Measurements from ENCODE around the gene ZNG1A. TPM values are rescaled to one million over a fixed set of nuclear protein-coding genes. Genes with fewer than 3 reads are reported as not detected.
"Not testable (repeated sequence)": the region's sequence is repeated elsewhere in the genome, so short reads cannot be mapped to it uniquely, and the experiment has no call there.

ZNG1A gene
- polyA plus RNA-seq, 3 donors, result 73.3 to 87.0 (median 74.2) TPM

GRCh38 chr9:100430-100829, 78.4 kb downstream of the ZNG1A start:
- not testable (repeated sequence) for DNase-seq (ENCODE audit: low read depth in 3 of 3, low spot score in 2 of 3)

- DNase-seq (ENCODE audit: low read depth in 3 of 3, low spot score in 2 of 3), result not testable (repeated sequence)
These were observed 79.0 kb downstream of the ZNG1A start for GRCh38 chr9:99867-100266.

GRCh38 chr9:98775-99174, 80.1 kb downstream of the ZNG1A start:
- not testable (repeated sequence) for DNase-seq (ENCODE audit: low read depth in 3 of 3, low spot score in 2 of 3)

- not testable (repeated sequence) for DNase-seq (ENCODE audit: low read depth in 3 of 3, low spot score in 2 of 3)
These were observed 83.9 kb downstream of the ZNG1A start for GRCh38 chr9:94992-95391.

- not testable (repeated sequence) for DNase-seq (ENCODE audit: low read depth in 3 of 3, low spot score in 2 of 3)
These were observed 84.5 kb downstream of the ZNG1A start for GRCh38 chr9:94323-94722.

GRCh38 chr9:93909-94308, 84.9 kb downstream of the ZNG1A start:
- DNase-seq (ENCODE audit: low read depth in 3 of 3, low spot score in 2 of 3), result not testable (repeated sequence)

- not testable (repeated sequence) for DNase-seq (ENCODE audit: low read depth in 3 of 3, low spot score in 2 of 3)
These were observed 88.0 kb downstream of the ZNG1A start for GRCh38 chr9:90851-91250.

- DNase-seq (ENCODE audit: low read depth in 3 of 3, low spot score in 2 of 3), result not testable (repeated sequence)
These were observed 90.3 kb downstream of the ZNG1A start for GRCh38 chr9:88396-89037.

GRCh38 chr9:87860-88259, 91.0 kb downstream of the ZNG1A start:
- DNase-seq (ENCODE audit: low read depth in 3 of 3, low spot score in 2 of 3), result not testable (repeated sequence)

- not testable (repeated sequence) for DNase-seq (ENCODE audit: low read depth in 3 of 3, low spot score in 2 of 3)
These were observed 91.8 kb downstream of the ZNG1A start for GRCh38 chr9:87105-87504.

- not testable (repeated sequence) for DNase-seq (ENCODE audit: low read depth in 3 of 3, low spot score in 2 of 3)
These were observed 92.2 kb downstream of the ZNG1A start for GRCh38 chr9:86697-87096.

- not testable (repeated sequence) for DNase-seq (ENCODE audit: low read depth in 3 of 3, low spot score in 2 of 3)
These were observed 95.7 kb downstream of the ZNG1A start for GRCh38 chr9:82932-83689.

- DNase-seq (ENCODE audit: low read depth in 3 of 3, low spot score in 2 of 3), result not testable (repeated sequence)
These were observed 100.5 kb downstream of the ZNG1A start for GRCh38 chr9:78333-78732.

- DNase-seq (ENCODE audit: low read depth in 3 of 3, low spot score in 2 of 3), result not testable (repeated sequence)
These were observed 102.5 kb downstream of the ZNG1A start for GRCh38 chr9:76389-76788.

GRCh38 chr9:73900-74525, 104.8 kb downstream of the ZNG1A start:
- not testable (repeated sequence) for DNase-seq (ENCODE audit: low read depth in 3 of 3, low spot score in 2 of 3)

- not testable (repeated sequence) for DNase-seq (ENCODE audit: low read depth in 3 of 3, low spot score in 2 of 3)
These were observed 105.6 kb downstream of the ZNG1A start for GRCh38 chr9:73076-73899.

Other genes starting within 250 kb of the ZNG1A start
- 10 to 100 TPM; 18.8 to 33.8 (median 27.4) TPM for gene WASHC1, start 149.6 kb downstream of the ZNG1A start, polyA plus RNA-seq (ENCODE audit: insufficient read length in 3 of 3)
- gene FOXD4, start 60.6 kb downstream of the ZNG1A start, polyA plus RNA-seq (ENCODE audit: insufficient read length in 3 of 3), result under 1 TPM; 0.25 to 0.45 (median 0.40) TPM
- gene DOCK8, start 35.8 kb upstream of the ZNG1A start, polyA plus RNA-seq (ENCODE audit: insufficient read length in 3 of 3), result 10 to 100 TPM; 10.8 to 15.6 (median 10.9) TPM